Adrenal gland (tissue), 12 donors: Measurements from ENCODE around the gene KIAA1549. TPM values are rescaled to one million over a fixed set of nuclear protein-coding genes. Genes with fewer than 3 reads are reported as not detected.
A peak's percentile ranks its signal among the peaks of the same experiment; 100 is the strongest.

Experiments used
- DNase-seq, 7 donors: peaks; one replicate each; pipeline ENCODE4 v3.0.0-alpha.2; 2019 to 2020
- H3K27ac ChIP-seq, 5 donors: fragments of 200-600 bp; sonication (generic) in 4 of 5; 1 replicate in 3 of 5; 2 replicates in 2 of 5; pipeline versions ENCODE4 v1.5.1 to v1.8.0; 2016 to 2020; ENCODE audit warnings: mild to moderate bottlenecking in 1 of 5
- H3K27me3 ChIP-seq: fragments of 200-600 bp; 2 replicates; pipeline ENCODE4 v1.8.0; 2021
- H3K36me3 ChIP-seq, 2 donors: fragments of 200-600 bp; replicated peaks in 1 of 2; 1 replicate in 1 of 2; 2 replicates in 1 of 2; pipeline versions ENCODE4 v1.5.1 to v1.8.0; 2018 to 2022
- H3K4me1 ChIP-seq, 2 donors: fragments of 200-600 bp; replicated peaks in 1 of 2; 1 replicate in 1 of 2; 2 replicates in 1 of 2; pipeline versions ENCODE4 v1.5.1 to v1.8.0; 2018 to 2021
- H3K4me3 ChIP-seq, 4 donors: fragments of 200-600 bp; sonication (generic) in 3 of 4; one replicate each; pipeline ENCODE4 v1.5.1; 2016 to 2018
- H3K9me3 ChIP-seq, 3 donors: fragments of 200-600 bp; sonication (generic) in 1 of 3; replicated peaks in 1 of 3; 1 replicate in 2 of 3; 2 replicates in 1 of 3; pipeline versions ENCODE4 v1.5.1 to v1.8.0; 2016 to 2021
- POLR2A ChIP-seq, 2 donors: fragments of 450-650 bp; IDR thresholded peaks; one replicate each; pipeline ENCODE4 v1.6.1; 2017; ENCODE audit warnings: antibody characterized with exemption in 2 of 2, mild to moderate bottlenecking in 2 of 2, moderate library complexity in 1 of 2
- WGBS, 4 donors: extraction: QIAGEN DNeasy Blood & Tissue Kit in 2 of 4; methylation state at CpG; one replicate each; pipeline versions ENCODE4 v1.1.5 to v1.1.7; 2013 to 2017; 5-methylcytosine and 5-hydroxymethylcytosine counted together
- intact Hi-C, 2 donors: fragments of 100-400 bp; cut with DNase I; formaldehyde crosslinking; loops; one replicate each; pipeline versions ENCODE4 v1.14.1 to v1.15.0; 2022 to 2023
- polyA plus RNA-seq, 3 donors: library from polyadenylated mRNA; stranded (reverse); fragments of 200-250 nt in 2 of 3; fragments of 350-450 nt in 1 of 3; fragmentation: Illumina TruSeq in 1 of 3; extraction: RNeasy Lipid Tissue Mini Kit (QIAGEN cat#74804) in 1 of 3; gene quantifications; one replicate each; pipeline ENCODE4 v1.2.3, GENCODE V29; 2013 to 2014
- total RNA-seq, 9 donors: library from RNA; depleted of rRNA in 4 of 9; stranded (reverse); fragments of >200 nt in 4 of 9; fragments of 120-200 nt in 1 of 9; fragmentation: NEBNext Ultra II Directional in 1 of 9; extraction: Animal tissue kit (Norgen Biotek cat#: 25700) in 1 of 9; gene quantifications; one replicate each; pipeline versions ENCODE4 v1.1.0 to v1.2.4, GENCODE V29; 2013 to 2023
- TF ChIP-seq, protein P1 (sequence below), 6 experiments: fragments of 450-650 bp in 4 of 6; fragments of 200-600 bp in 2 of 6; sonication (generic) in 1 of 6; IDR thresholded peaks; 1 replicate in 5 of 6; 2 replicates in 1 of 6; pipeline versions ENCODE4 v1.5.1 to v1.8.0; 2016 to 2021; ENCODE audit warnings: antibody characterized with exemption in 6 of 6, mild to moderate bottlenecking in 2 of 6, moderate library complexity in 1 of 6
- donor health status: healthy with polysubstance abuse.
- donor health status: Bipolar disorder and iron deficiency.
- donor health status: DM: yes; HTN: yes; CAD: no.
- donor health status: DM: no; HTN: no; CAD: no.
- donor health status: DM: no; HTN: no; CAD: no.
- donor health status: DM: yes; HTN: yes; CAD: no.

KIAA1549 gene
- total and polyA plus RNA-seq, 12 donors: 1.3 to 7.6 (median 3.7) TPM

DNA sequence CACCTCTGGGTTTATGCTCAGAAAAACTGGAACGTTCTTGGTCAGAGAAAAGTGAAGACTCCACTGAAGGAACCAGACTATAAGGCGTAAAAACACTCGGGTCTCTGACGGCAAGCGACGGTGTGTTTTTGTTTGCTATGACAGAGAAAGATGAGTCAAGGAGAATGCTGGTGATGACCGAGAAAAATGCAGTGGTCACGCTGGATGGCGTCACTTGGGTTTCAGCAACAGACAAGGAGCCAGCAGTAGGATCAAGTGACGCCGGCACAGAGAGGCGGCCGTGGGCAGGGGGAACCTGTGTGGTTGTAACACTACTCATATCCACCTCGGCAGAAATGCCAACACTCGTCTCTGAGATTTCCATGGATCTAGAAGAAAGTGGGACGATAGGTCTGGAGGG, 63.4 kb downstream of the KIAA1549 start:
- TF ChIP-seq, protein P1, sequence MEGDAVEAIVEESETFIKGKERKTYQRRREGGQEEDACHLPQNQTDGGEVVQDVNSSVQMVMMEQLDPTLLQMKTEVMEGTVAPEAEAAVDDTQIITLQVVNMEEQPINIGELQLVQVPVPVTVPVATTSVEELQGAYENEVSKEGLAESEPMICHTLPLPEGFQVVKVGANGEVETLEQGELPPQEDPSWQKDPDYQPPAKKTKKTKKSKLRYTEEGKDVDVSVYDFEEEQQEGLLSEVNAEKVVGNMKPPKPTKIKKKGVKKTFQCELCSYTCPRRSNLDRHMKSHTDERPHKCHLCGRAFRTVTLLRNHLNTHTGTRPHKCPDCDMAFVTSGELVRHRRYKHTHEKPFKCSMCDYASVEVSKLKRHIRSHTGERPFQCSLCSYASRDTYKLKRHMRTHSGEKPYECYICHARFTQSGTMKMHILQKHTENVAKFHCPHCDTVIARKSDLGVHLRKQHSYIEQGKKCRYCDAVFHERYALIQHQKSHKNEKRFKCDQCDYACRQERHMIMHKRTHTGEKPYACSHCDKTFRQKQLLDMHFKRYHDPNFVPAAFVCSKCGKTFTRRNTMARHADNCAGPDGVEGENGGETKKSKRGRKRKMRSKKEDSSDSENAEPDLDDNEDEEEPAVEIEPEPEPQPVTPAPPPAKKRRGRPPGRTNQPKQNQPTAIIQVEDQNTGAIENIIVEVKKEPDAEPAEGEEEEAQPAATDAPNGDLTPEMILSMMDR (IDR thresholded peaks at IDR 0.05): no peak
- no peak for TF ChIP-seq POLR2A (IDR thresholded peaks at IDR 0.05)
- H3K36me3 ChIP-seq: no peaks in the 10 kb centered on the region
- no peak overlapping the region for H3K4me3 ChIP-seq
- H3K27ac ChIP-seq: no peak overlapping the region
- no peaks in the 10 kb centered on the region for H3K27me3 ChIP-seq
- H3K9me3 ChIP-seq: no peaks in the 10 kb centered on the region
- 93 to 97% (median 96%) methylated on average over 16 of the region's 16 CpGs for WGBS, 4 donors
- intact Hi-C loops: no loop called here
- peak in 1 of 7 donors; percentile 43 for DNase-seq
- no peaks in the 10 kb centered on the region for H3K4me1 ChIP-seq

DNA sequence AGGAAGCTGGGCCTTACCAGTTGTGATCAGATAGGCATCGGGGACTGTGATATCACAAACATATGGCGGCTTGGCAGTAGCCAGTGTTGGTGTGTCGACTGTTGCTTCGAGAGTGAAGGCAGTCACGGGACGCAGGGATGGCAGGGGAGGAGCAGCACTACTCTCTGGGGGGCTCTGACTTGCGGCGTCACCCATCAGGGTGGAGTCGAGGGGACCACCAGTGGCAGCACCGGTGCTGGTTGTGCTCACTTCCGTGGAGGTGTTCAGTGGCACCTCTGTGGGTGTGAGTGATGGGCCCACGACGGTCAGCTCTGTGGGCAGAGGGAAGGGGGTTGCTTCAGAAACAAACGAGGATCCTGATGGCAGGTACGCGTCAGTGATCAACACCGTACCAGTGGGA, 64.5 kb downstream of the KIAA1549 start:
- Histone ChIP-seq H3K4me3 (no peak overlapping the region), H3K9me3 (no peaks in the 10 kb centered on the region), H3K27me3 (no peaks in the 10 kb centered on the region), H3K36me3 (no peaks in the 10 kb centered on the region), H3K4me1 (no peaks in the 10 kb centered on the region), H3K27ac (no peak overlapping the region)
- peak in 1 of 7 donors; percentile 34 for DNase-seq
- TF ChIP-seq POLR2A (IDR thresholded peaks at IDR 0.05): no peak
- TF ChIP-seq, protein P1 (IDR thresholded peaks at IDR 0.05): no peak
- intact Hi-C loops: no loop called here
- WGBS, 4 donors: 91 to 94% (median 93%) methylated on average over 17 of the region's 17 CpGs

DNA sequence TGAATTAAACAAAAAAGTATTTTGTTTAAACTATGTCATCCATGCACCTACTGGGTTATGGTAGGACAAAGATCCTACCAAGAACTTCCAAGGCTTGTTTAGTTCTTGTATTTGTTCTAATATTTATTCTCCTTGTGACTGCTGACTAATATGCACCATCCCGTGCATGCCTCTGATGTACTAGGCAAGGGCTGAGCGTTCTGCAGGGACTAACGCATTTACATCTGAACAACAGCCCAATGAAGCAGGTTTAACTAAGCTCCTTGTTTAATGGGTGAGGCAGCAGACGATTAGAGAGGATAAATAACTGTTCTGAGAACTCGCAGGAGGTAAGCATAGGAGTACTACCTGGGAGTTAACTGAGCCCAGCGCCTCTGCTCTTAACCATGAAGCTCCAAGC, 64.9 kb downstream of the KIAA1549 start:
- intact Hi-C loops: no loop called here
- TF ChIP-seq POLR2A (IDR thresholded peaks at IDR 0.05): no peak
- TF ChIP-seq, protein P1 (IDR thresholded peaks at IDR 0.05): no peak
- no peak for DNase-seq
- H3K36me3 ChIP-seq: no peaks in the 10 kb centered on the region
- no peaks in the 10 kb centered on the region for H3K9me3 ChIP-seq
- no peaks in the 10 kb centered on the region for H3K27me3 ChIP-seq
- H3K27ac ChIP-seq: no peak overlapping the region
- no peak overlapping the region for H3K4me3 ChIP-seq
- WGBS, 4 donors: 90 to 94% (median 93%) methylated on average over 6 of the region's 6 CpGs
- H3K4me1 ChIP-seq: no peaks in the 10 kb centered on the region

DNA sequence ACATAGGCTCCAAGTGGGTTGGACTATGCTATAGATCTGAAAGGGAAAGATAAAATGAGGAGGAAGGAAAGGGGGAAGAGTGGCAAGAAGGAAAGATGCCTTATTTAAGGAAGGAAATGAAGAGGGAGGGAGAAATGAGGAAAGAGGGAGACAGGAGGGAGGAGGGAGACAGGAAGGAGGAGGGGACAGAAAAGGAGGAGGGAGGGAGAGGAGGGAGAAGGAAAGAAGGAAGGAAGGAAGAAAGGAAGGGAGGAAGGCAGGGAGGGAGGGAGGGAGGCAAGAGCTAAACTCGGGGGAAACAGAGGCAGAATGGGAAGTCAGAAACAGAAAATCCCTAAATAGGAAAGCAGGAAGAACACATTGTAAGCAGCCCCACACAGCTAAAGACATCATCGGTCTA, 67.4 kb downstream of the KIAA1549 start:
- H3K27me3 ChIP-seq: no peaks in the 10 kb centered on the region
- TF ChIP-seq, protein P1 (IDR thresholded peaks at IDR 0.05): no peak
- TF ChIP-seq POLR2A (IDR thresholded peaks at IDR 0.05): no peak
- H3K9me3 ChIP-seq: no peaks in the 10 kb centered on the region
- 69 to 82% (median 77%) methylated on average over 2 of the region's 2 CpGs for WGBS, 4 donors
- DNase-seq: no peak
- intact Hi-C loops: no loop called here
- H3K4me1 ChIP-seq: no peaks in the 10 kb centered on the region
- H3K27ac ChIP-seq: no peak overlapping the region
- H3K4me3 ChIP-seq: no peak overlapping the region
- no peaks in the 10 kb centered on the region for H3K36me3 ChIP-seq
